Measurements from ENCODE around the gene BEX5.
A peak's percentile ranks its signal among the peaks of the same experiment; 100 is the strongest.
"Not testable (repeated sequence)": the region's sequence is repeated elsewhere in the genome, so short reads cannot be mapped to it uniquely, and the experiment has no call there.

The BEX5 gene

DNA sequence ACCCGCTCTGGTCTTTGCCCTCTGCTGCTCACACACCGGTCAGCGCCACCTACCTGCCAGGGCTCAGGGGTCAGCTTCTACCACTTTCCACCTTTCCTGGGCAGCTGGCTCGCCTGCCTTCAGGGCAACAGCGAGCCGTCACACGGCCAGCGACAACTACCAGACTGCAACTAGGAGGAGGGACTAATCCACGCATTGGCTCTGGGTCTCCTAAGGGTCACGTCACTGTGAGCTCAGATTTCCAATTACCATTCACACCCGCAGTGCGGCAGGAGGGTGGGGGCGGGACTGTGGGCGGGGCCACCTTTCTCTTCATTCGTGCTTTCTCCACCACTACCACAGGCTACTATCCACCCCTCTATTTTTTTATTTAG is at the start of gene BEX5:
Gene BEX5 (minus strand): TSS at position 172 of the 374 bp plus-strand sequence. CDS start 1,712 bp downstream, outside the sequence.
- DNase-seq (ENCODE audit: low read depth in 2 of 2) = peak; percentile 8 to 9

DNA sequence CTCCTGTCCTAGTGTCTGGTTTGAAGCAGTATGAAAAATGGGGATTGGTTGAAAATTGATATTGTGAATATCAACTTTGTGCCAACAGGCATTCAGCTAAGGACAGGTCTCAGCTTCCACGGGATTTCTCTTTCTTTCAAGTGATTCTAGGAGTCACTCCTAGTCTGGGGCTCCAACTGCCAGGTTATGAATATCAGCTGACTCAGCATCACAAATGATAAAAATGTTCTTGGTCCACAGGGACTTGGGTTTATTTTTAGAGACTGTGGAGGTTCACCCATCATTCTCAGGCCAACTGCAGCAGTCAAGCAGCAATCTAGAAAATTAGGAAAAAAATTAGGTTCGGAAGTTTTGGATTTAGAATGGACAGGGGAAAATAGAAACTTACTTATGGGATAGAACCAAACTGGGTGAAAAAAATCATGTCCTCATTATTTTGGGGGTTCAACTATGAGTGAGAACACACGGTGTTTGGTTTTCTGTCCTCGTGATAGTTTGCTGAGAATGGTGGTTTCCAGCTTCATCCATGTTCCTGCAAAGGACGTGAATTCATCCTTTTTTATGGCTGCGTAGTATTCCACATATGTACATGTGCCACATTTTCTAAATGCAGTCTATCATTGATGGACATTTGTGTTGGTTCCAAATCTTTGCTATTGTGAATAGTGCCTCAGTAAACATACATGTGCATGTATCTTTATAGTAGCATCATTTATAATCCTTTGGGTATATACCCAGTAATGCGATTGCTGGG is 30.4 kb upstream of the BEX5 start:
- no peak for DNase-seq (ENCODE audit: low read depth in 2 of 2)

- peak in 1 of 2 donors; percentile 3 for DNase-seq (ENCODE audit: low read depth in 2 of 2)
These were observed 624 bp downstream of the BEX5 start for GRCh38 chrX:102154900-102155805.

DNA sequence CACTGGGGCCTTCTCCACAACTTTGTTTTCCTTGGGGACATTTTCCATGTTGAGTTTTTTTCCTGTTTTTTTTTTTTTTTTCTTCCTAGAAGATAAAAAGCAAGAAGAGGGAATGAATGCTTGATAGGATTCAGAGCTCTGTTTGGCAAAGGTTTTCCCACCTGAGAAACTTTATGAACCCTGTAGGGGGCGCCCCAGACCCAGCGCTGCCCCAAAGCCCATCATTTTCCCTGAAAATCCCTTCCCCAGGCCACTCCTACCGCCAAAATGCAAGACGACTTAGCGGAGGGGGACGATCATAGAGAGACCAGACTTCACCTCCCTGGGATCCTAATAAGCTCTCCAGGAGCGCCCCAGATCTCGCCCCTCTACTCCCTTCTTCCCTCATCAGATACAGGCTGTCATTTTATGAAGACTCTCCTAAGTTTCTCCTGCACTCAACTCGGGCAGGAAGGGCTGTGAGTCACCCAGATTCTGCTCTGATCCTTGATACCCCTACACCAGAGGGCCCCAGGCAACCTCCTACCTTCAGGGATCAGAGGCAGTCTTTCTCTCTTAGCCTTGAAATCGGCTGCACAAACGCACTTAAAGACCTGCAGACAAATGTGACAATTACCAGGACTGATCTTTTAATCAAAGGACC is 1.4 kb downstream of the BEX5 start:
- DNase-seq (ENCODE audit: low read depth in 2 of 2) = no peak

- not testable (repeated sequence) for DNase-seq (ENCODE audit: low read depth in 2 of 2)
These were observed 13.5 kb downstream of the BEX5 start, which contains the start of gene TCEAL6 for GRCh38 chrX:102142274-102142673. Gene TCEAL6, minus strand, starts transcription at chrX:102142481.

DNA sequence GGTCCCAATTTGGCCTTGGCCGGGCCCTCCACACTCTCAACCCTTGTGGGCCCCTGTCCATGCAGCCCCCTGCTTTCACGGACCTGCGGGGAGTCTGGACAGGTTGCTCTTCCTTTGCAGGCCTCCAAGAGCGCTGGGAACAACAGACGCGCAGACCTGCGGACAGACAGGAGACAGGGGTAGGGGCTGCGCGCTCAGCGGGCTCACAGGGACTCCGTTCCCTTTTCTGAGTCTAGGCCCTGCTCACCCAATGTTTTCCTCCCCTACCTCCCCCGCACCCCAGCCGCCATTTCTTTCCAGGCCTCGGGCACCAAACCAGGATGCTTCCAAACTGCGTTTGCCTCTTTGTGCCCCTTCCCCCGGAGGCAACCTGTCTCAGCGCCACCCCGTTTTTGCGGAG is 14.1 kb downstream of the BEX5 start:
- DNase-seq (ENCODE audit: low read depth in 2 of 2) = not testable (repeated sequence)

DNA sequence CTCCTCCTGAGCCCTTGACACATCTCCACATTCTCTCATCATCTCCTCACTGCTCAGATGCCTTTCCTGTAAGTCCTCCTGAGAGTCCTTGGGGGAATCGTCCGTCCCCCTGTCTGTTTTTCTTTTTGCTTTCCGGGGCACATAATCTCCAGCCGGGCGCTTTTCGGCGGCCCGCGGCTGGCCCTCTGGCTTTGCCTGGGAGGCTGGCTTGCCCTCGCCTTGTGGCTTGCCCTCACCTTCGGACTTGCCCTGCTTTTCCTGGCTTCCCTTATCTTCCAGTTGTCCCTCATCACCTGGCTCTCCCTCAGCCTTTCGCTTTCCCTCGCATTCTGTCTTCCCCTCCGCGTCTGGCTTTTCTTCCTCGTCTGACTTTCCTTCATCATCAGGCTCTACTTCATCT is 14.9 kb downstream of the BEX5 start:
- DNase-seq (ENCODE audit: low read depth in 2 of 2) = not testable (repeated sequence)

DNA sequence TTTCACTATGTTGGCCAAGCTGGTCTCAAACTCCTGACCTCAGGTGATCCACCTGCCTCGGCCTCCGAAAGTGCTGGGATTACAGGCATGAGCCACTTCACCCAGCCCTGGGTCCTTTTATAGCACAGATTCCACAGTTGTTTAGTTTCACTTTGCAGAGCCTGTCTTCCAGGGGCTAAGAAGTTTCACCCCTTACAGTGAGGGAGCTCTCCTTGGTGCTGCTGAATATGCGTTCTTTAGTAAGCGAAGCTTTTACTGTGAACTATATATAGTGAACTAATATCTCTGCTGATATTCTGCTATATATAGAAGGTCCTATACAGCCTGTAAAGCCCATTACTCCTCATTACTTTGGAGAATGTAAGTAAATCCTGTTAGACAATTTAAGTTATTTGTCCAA is 17.7 kb downstream of the BEX5 start:
- no peak for DNase-seq (ENCODE audit: low read depth in 2 of 2)

DNA sequence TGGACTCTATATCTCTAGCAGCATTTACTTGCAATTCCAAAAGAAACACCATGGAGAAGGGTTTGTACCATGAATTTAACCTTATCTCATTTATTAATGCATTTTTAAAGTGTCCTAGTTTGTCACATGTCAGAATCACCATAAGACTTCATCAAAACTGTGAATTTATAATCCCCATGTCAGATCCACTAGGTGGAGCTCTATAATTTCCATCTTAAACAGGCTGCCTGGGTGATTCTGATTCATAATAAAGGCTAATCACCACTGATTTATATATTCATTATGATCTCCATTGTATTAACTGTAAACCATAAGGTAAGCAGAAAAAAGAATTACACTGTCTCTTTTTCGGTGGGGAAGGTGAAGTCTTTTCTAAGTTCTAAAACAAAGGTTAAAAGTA is 26.3 kb downstream of the BEX5 start:
- DNase-seq (ENCODE audit: low read depth in 2 of 2) = no peak

DNA sequence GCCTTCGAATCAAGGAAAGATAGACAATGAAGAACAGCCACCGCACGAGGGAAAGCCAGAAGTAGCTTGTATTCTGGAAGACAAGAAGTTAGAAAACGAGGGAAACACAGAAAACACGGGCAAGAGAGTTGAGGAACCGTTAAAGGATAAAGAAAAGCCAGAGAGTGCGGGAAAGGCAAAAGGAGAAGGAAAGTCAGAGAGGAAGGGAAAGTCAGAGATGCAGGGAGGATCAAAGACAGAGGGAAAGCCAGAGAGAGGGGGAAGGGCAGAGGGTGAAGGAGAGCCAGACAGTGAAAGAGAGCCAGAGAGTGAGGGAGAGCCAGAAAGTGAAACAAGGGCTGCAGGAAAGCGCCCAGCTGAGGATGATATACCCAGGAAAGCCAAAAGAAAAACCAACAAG is 28.9 kb downstream of the BEX5 start:
- DNase-seq (ENCODE audit: low read depth in 2 of 2) = no peak

GRCh38 chrX:102126080-102126818 is 29.5 kb downstream of the BEX5 start:
- not testable (repeated sequence) for DNase-seq (ENCODE audit: low read depth in 2 of 2)

DNA sequence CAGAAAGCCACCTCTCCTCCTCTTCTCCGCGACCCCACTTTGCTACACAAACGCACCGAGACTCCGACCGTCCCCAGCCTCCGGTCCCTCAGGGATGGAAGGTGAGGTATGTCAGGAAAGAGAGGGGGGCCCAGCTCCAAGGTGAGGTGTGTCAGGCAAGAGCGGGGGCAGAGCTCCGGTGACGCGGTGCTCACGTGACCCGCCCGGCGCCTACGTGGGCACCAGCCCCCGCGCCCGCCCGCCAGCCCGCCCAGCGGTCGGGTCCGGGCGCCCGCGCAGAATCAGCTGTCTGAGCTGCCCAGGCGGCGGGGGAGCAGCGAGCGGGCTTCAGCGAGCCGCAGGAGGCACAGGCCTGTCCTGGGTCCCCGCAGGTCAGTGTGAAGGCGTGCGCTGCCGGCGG is 30.3 kb downstream of the BEX5 start, which contains the start of gene TCEAL2:
Gene TCEAL2 (plus strand): TSS at position 244 of the 400 bp plus-strand sequence. CDS start 1,152 bp downstream, outside the sequence.
- not testable (repeated sequence) for DNase-seq (ENCODE audit: low read depth in 2 of 2)

GRCh38 chrX:102125014-102125413 is 30.8 kb downstream of the BEX5 start:
- not testable (repeated sequence) for DNase-seq (ENCODE audit: low read depth in 2 of 2)

DNA sequence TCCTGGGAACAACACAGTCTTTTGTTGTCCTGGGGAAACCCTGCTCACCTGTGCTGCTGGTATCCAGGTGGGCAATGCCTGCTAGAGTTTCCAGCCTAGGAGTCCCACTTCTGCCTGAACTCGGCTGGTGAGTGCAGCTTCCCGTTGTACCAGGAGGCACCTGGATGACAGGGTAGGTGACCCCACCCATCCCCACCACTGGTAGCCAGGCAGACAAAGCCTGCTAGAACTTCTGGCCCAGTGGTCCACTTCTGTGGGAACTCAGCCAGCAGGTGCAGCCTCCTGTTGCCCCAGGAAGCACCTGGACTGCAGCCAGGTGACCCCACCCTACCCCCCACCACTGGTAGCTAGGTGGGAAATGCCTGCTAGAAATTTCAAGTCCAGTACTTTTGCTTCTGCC is 40.0 kb downstream of the BEX5 start:
- no peak for DNase-seq (ENCODE audit: low read depth in 2 of 2)

GRCh38 chrX:102113367-102113766 is 42.4 kb downstream of the BEX5 start:
- no peak for DNase-seq (ENCODE audit: low read depth in 2 of 2)

Data from stimulated activated CD8-positive, alpha-beta memory T cell treated with anti-CD3 and anti-CD28 coated beads, Interleukin-2, amount 100 ng/mL, for 48 hours (primary cell).